AG04449 (cell line): Measurements from ENCODE around the gene CD163L1.

Source experiments
- CTCF ChIA-PET: fragments of 350-600 bp; formaldehyde crosslinking; extraction: SDS; loops from one replicate; lab custom pipeline; 2021; ENCODE audit warnings: antibody characterized with exemption; lab: Yijun Ruan, JAX
- POLR2A ChIA-PET: fragments of 400-600, 350-600 bp; formaldehyde crosslinking; extraction: SDS; loops from one replicate; lab custom pipeline; 2020; ENCODE audit warnings: antibody characterized with exemption, inconsistent platforms; lab: Yijun Ruan, JAX
- DNase-seq: peaks from one replicate; pipeline ENCODE4 v3.0.0-alpha.2; 2010; ENCODE audit warnings: low read depth, low spot score
- H3K4me3 ChIP-seq: 2 replicates; pipeline ENCODE4 v1.5.1; 2011; ENCODE audit warnings: low read depth, mild to moderate bottlenecking, control low read depth, low read length
- CTCF ChIP-seq: IDR thresholded peaks from one replicate; pipeline ENCODE4 v1.5.1; 2011; ENCODE audit warnings: mild to moderate bottlenecking, moderate library complexity, low read length, control low read depth, inconsistent platforms; ENCODE audit not compliant: insufficient read depth; ENCODE audit errors: missing control alignments

Gene CD163L1

GRCh38 chr12:7433276-7433822 lies 10.6 kb downstream of the CD163L1 start:
- no peak for TF ChIP-seq CTCF
- peak; percentile 23 for DNase-seq
- CTCF ChIA-PET: no interaction called here
- POLR2A ChIA-PET: no interaction called here
- no peak overlapping the region for H3K4me3 ChIP-seq

- no peak overlapping the region for H3K4me3 ChIP-seq
- POLR2A ChIA-PET: no interaction called here
- no peak for TF ChIP-seq CTCF
- DNase-seq: no peak
- CTCF ChIA-PET: interaction anchor here (0.6 kb wide), 1 partner anchor 26 kb away, joined by 5 read pairs; no protein-coding TSS in a partner anchor
These were observed 11.8 kb downstream of the CD163L1 start for GRCh38 chr12:7431993-7432685.

- no peak for TF ChIP-seq CTCF
- H3K4me3 ChIP-seq: no peak overlapping the region
- ChIA-PET POLR2A (no interaction called here), CTCF (no interaction called here)
- no peak for DNase-seq
These were observed 32.6 kb downstream of the CD163L1 start for GRCh38 chr12:7411343-7411742.

GRCh38 chr12:7404275-7404674 lies 39.7 kb downstream of the CD163L1 start:
- no peak for DNase-seq
- TF ChIP-seq CTCF: no peak
- POLR2A ChIA-PET: no interaction called here

GRCh38 chr12:7403466-7403865 lies 40.5 kb downstream of the CD163L1 start:
- no peak overlapping the region for H3K4me3 ChIP-seq
- ChIA-PET CTCF (interaction anchor here (1.3 kb wide), 1 partner anchor 26 kb away, joined by 3 read pairs; no protein-coding TSS in a partner anchor), POLR2A (no interaction called here)
- no peak for DNase-seq
- TF ChIP-seq CTCF: no peak

More at GRCh38 chr12:7404275-7404674, 39.7 kb downstream of the CD163L1 start:
- CTCF ChIA-PET: no interaction called here
- no peak overlapping the region for H3K4me3 ChIP-seq

- no peak for DNase-seq
- CTCF ChIA-PET: no interaction called here
- TF ChIP-seq CTCF: no peak
- no peak overlapping the region for H3K4me3 ChIP-seq
- POLR2A ChIA-PET: no interaction called here
These were observed 44.9 kb downstream of the CD163L1 start for GRCh38 chr12:7399089-7399488.
